GM18858 (cell line): ENCODE data around the gene PGRMC2.

ENCODE experiments used
- ATAC-seq: cut with Tn5 transposase; IDR thresholded peaks from one replicate; pipeline ENCODE4 v1.9.1; 2021; ENCODE audit not compliant: unreplicated experiment

The PGRMC2 gene, protein sequence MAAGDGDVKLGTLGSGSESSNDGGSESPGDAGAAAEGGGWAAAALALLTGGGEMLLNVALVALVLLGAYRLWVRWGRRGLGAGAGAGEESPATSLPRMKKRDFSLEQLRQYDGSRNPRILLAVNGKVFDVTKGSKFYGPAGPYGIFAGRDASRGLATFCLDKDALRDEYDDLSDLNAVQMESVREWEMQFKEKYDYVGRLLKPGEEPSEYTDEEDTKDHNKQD

DNA sequence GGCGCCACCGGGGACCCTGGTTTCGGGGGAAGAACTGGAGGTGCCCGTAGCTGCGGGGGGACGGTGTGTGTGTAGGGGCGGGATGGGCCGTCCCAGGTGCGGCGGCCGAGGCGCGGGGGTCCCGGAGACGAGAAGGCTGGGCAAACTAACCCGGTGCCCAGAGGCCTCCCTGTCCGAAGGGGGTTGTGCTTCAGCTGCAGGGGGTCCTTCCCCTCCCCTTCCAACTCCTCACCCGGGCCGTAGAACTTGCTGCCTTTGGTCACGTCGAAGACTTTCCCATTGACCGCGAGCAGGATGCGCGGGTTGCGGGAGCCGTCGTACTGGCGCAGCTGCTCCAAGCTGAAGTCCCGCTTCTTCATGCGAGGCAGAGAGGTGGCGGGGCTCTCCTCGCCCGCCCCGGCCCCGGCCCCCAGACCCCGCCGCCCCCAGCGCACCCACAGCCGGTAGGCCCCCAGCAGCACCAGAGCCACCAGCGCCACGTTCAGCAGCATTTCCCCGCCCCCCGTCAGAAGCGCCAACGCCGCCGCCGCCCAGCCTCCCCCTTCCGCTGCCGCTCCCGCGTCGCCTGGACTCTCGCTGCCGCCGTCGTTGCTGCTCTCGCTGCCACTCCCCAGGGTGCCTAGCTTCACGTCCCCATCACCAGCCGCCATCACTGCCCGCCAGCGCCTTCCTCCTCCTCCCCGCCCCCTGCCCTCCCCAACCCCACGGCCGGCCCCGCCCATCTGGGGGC, at the start of gene PGRMC2:
PGRMC2 (minus strand) TSS at position 673 of the 730 bp plus-strand sequence; CDS start at position 650, 23 bp downstream.
- ATAC-seq, result no peak

DNA sequence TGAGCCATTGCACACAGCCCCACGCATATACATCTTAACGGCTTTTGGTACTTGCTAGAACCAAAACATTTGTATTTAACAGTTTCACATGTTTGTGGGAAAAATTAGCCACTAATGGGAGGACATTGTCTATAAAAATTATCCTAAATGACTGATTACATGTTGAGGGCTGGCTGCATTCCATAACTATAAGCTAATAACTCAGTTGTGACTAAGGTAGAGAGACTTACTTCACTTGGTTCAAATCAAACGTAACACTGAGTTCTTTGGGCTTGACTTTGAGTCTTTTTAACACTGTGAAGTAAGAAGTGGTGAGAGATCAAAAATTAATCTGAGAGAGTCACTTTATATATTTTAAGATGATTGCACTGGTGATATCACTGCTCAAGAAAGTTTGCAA, 47.9 kb upstream of the PGRMC2 start:
- no peak for ATAC-seq

DNA sequence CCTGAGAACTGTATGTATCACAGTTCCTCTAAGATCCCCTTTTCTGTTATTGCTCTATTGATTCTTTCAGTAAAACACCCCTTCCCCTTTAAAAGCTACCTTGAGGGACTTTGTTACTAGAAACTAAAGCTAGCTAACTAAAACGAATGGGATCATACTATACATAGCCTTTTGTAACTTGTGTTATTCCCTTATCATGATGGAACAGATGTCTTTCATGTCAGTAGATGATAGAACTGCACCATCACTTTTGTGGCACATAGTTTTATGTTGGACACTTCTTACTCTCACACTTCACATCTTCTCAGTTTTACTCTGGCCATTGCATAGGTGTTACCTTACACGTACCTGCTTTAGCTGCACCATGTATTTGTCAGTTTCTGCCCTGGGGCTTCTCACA, 46.6 kb upstream of the PGRMC2 start:
- no peak for ATAC-seq

DNA sequence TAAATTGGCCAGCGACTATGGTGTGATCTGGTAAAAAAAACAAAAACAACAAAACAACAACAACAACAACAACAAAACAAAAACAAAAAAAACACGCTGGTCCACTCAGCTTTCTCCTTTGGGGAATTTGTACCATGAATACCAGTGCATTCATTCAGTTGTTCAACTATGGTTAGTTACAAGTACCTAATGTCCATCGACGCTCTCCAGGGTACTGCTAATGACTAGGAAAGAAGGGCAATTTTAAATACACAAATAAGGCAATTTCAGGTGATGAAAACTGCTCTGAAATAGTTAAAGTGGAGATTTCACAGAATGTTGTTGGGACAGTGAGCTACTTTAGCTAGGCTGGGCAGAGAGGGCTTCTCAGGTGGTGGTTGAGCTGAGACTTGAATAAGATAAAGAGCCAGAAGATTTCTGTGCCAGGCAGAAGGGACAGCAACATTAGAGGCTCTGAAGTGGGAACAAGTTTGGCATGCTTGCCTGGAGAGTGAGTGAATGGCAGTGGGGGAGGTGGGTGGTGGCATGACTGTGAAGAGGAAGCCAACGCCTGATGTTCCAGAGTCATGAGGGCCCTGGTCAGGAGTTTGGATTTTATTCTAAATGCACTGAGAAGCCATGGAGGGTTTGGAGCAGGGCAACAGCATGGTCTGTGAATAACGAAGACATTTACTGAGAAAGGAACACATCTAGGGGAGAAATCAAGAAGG, 45.9 kb upstream of the PGRMC2 start:
- ATAC-seq, result no peak

DNA sequence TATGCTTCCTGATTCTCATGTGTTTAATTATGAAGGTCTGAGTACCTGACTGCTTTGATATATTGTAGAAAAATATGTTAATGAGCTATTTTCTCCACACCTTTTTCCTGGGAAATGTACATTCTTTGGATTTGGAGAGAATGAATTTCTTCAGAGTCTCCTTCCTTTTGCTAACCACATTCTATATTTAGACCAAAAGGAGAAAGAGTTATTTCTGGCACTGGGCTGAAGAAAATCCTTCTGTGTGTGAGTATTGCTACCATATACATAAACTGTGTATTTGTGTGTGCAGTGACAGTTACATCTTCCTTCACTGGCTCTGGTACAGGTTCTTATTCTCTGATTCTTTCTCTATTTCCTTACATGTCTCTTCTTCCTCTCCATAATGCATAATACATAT, 44.5 kb upstream of the PGRMC2 start:
- ATAC-seq, result no peak

DNA sequence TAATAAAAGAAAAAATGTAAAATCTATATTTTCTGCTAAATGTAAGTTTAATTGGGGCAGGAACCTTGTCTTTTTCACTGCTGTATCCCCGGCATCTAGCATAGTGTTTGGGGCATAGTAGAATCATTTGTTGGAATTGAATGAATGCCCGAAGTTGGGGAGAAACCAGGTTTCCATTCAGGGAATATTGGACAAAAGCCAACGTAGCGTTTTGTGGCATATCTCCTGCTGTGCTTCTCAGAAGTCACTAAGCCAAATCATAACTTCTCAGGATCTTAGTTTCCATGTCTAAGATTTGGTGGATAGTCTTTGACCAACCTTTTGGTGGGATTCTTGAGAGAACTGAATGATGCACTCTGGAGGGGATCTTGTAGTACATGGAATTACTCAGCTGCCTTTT, 42.0 kb upstream of the PGRMC2 start:
- ATAC-seq, result no peak

DNA sequence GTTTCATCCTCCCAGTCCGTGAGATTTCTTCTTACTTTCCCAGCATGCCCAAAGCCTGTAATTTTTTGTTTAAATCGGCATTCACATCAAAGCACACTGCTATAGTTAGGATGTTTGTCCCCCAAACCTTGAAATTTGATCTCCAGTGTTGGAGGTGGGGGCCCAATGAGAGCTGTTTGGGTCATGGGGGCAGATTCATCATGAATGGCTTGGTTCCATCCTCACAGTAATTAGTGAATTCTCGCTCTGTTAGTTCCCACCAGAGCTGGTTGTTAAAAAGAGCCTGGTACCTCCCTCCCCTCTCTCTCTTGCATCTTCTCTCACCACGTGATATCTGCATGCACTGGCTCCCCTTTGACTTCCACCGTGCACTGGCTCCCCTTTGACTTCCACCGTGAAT, 40.5 kb upstream of the PGRMC2 start:
- no peak for ATAC-seq

DNA sequence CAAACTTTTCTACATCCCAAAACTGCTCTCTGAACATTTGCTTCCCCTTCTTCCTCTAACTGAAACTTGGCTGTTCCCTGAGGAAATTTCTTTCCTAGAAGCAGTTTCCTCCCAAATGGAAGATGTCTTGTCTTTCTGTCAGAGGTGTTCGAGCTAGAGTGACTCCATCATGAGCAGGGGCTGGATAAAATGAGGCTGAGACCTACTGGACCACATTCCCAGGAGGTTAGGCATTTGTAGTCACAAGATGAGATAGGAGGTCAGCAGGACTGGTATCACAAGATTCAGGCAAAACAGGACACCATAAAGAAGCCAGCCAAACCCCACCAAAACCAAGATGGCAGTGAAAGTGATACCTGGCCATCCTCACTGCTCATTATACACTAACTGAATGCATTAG, 35.8 kb upstream of the PGRMC2 start:
- no peak for ATAC-seq

DNA sequence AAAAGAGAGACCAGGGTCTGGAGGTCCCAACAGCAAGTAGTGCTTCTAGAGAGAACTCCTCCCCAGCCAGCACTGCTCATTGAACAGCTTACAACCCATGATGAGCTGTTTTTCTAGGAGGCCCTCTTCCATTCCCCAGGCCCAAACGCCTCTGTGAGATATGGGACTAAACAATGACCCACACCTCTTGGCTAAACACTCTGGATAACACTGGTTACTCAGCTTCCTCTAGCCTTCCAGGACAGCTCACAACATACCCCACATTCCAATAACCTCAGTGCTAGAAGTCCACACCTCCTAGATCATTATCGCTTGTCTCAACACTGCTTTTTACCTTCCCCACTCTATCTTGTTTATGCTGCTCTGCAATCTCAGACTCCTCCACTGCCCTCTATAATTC, 35.4 kb upstream of the PGRMC2 start:
- no peak for ATAC-seq

DNA sequence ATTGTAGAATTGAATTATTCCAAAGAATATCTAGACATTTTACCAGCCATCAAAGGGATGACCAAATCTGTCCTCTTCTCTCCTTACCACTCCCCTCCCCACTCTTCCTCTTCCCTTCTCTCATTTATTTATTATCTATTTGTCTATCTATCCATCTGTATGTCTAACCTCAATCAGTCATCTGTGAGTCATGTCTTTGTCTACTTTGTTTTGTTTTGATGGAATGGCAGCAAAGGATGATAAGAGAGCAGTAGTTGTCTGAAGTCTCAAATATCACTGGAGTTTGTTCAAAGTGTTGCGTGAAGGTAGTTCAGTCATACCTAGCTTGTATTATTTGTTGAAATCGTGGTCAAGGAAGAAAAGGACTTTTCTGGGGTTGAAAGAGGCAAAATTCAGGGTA, 34.7 kb upstream of the PGRMC2 start:
- no peak for ATAC-seq

DNA sequence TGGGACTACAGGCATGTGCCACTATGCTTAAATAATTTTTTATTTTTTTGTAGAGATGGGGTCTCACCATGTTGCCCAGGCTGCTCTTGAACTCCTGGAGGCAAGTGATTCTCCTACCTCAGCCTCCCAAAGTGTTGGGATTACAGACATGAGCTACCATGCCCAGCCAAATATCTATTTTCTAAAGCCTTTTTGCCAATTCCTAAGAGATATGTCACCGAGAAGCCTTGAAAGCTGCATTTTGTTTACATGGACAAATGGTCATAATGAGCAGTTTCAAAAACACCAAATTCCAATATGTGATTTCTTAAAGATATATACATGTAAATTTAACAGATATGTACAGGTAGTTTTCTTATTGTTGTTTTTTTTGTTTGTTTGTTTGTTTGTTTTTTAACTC, 33.0 kb upstream of the PGRMC2 start:
- no peak for ATAC-seq

DNA sequence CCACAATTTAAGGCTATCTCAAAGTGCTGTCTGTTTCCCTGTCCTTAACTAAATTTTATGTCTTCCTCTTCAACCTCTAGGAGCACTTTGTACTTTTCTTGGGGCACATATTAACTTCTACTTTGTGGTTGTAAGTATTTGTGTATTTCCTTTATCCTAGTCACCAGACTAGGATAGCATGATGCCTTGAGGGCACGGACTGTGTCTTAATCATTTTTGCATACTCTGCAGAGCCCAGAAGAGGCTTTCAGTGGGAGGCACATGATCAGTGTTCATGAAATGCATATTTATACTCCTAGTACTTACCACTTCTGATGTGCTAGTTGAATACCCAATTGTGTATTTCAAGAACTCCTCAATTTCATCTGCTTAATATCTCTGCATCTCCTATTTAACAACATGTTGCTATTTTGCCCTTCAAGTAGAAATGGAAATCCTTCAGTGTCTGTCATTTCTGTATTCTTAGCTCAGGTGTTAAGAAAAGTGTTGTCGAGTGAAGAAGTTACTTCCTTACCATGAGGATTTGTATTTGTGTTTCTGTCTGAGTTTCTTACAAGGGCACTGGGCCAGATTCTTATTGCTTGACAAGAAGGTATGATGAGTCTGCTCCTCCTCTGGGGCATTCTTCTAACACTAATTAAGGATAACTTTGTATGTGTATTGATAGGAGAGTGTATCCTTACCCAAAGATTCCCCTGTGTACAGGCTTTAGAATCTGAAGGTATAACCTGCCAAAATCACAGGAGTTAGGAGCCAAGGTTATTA, 28.3 kb upstream of the PGRMC2 start:
- no peak for ATAC-seq

DNA sequence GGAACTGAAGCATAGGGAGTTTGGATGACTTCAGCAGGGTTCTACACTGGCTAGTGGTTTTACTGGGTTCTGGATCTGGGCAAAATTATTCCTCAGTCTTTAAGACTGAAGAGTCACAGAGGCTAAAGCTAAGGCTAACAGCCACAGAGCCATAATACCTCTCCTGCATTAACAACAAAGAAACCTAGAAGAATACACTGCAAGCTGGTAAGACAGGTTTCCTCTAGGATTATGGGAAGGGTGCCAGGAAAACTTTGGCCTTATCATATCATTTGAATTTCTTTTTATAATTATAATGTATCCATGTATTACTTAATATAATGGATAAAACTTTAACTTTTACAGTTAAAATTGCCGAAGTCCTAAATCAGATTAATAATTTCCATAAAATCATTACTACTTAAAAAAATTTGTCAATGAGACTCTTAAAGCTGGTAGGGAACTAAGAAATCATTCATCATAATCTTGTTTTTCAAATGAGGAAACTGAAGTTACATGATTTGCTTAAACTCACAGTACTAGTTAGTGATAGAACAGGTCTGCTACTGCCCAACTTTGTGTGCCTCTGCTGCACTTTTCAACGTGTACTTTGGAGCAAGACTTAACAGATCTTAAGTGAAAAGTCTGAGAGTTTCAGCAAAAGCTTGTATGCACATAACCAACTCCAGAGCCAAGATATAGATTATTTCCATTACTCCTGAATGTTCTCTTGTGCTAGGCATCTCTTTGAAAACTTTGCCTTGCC, 24.2 kb upstream of the PGRMC2 start:
- no peak for ATAC-seq

DNA sequence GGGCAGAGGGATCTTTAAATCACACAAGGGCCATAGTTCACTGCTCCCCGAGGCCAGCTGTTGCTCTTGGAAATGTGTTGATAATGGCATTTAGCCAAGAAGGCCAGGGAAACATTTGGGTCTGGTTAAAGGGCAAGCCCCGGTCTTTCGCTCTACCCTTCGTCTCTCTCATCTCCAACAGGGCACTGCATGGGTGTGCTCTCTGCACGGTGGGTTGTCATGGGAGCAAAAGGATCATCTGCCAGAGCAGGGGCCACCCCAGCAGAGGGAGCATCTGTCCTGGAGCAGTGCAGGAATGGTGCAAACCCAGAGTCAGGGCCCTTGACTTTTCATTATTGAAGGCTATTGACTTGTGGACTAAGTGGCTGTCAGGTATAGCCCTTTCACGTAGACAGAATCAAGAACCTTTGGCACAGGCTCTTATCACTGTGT, 22.7 kb upstream of the PGRMC2 start:
- no peak for ATAC-seq

DNA sequence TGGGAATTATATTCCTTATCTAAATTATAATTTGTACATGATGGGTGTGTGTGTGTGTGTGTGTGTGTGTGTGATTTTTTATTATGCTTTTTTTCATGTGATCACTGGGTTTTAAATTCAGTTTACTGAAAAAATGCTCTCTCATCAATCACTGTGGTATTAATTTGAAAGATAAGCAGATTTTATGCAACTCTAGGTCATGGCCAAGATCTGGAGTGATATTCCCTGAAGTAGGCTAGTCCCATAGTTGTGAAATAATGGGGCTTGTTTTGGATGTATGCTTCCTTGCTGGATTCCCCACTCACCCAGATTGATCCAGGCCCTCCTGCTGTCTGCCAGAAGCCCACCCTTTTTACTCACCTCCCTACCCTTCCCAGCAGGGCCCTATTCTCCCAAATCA, 22.0 kb upstream of the PGRMC2 start:
- no peak for ATAC-seq

DNA sequence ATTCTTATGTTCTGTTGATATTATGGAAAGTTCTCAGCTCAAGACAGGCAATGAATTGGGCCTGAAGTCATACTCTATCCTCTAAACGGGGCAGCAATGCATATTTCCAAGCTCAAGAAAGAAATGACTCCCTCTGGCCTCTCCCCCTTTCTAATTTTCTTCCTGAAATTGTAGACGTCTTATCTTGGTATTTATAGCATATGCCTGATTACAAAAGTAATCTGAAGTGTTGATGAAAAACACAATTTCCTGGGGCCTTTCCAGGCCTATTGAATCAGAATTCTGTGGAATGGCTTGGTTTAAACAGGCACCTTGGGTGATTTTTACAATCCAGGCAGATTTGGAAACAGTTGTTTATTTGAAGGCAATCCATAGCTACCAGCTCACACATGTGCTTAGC, 21.4 kb upstream of the PGRMC2 start:
- no peak for ATAC-seq

DNA sequence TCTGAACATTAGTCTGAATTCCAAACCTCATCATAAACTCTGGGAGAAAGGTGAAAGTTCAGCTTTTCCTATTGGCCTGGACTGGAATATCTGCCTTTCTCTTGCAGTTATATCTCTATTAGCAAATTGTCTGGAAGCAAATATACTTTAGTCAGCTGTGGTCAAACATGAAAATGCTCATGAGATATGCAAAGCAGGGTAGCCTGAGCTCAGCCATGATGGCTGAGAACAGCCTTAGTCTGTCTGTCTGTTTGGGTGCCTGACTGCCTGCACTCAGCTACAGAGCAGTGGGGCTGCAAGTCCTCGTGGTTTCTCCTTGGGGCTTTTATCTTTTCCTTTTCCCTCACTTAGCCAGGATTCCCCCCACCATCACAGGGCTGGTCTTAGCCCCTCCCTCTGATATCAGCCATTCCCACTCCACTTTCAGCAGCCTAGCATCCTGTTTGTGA, 19.5 kb upstream of the PGRMC2 start:
- ATAC-seq, result peak; percentile 65

DNA sequence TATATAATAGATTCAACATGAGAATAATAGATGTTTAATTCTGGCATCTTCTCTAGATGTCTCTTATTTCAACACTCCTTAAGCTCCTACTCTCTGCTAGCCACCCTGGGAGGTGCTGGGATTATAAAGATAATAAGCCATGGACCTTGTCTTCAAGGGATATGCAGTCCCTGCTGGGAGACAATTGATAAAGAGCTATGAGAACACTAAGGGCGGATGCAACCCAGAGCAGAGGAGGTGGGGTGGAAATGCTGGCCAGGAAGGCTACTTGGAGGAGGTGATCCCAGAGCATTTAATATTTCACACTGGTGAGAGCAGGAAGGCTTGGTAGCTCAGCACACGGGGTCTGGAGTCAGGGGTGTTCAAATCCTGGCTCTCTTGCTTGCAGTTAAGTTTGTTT, 18.3 kb upstream of the PGRMC2 start:
- ATAC-seq, result no peak

DNA sequence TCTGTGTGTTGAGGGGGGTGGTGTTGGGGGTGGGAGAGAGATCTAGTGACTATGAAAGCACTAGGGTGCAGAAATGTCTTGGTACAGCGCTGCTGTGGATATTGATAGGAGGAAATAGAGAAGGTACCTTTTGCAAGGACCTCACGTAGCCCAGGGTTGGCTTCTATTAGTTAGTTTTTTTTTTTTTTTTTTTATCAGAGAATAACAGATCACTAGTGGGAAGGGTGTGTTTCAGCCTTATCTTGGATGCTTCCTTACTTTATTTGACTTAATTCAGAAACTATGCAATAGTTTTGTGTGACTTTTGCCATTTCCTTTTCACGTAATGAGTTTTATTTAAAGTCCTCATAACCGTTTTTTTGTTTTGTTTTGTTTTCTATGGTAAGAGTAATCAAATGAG, 16.4 kb upstream of the PGRMC2 start:
- no peak for ATAC-seq

DNA sequence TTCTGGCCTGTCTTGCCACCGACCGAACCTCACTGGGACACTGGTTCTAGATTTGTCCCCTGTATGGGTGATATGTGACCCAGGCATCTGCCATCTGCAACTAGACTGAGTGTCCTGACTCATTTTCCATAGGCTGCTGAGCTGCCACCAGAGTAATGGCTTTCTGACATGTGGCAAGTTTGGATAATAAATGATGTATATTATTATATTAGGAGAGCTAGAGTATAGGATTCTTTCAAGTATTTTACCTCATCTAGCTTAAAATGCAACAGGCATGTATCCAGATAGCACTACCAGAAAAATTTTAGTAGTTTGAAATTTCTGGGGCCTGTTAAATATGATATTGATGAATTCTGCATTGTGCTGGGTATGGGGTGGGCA, 15.8 kb upstream of the PGRMC2 start:
- no peak for ATAC-seq

DNA sequence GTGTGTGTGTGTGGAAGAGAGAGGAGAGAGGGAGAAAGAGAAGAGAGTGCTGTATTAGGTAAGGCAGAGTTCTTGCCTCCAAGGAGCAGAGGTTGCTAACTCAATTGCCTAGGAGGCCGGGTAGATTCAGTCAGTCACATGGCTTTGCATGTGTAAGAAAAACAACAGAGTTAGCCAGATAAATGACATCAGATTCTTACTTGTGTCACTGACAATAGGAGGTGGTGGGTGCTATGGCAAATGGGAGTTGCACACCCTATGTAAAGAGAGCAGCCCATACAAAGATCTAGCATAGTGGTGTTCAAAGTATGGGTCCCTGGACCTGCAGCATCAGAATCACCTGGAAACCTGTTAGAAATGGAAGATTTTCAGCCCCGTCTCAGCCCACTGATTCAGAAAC, 14.4 kb upstream of the PGRMC2 start:
- ATAC-seq, result no peak
